CD4-positive, alpha-beta T cell treated with Interleukin-17A for 1 hour (primary cell): ENCODE data around the gene AANAT.

Source experiments
- DNase-seq: peaks from one replicate; pipeline ENCODE4 v3.0.0-alpha.2; 2020

AANAT gene

DNA sequence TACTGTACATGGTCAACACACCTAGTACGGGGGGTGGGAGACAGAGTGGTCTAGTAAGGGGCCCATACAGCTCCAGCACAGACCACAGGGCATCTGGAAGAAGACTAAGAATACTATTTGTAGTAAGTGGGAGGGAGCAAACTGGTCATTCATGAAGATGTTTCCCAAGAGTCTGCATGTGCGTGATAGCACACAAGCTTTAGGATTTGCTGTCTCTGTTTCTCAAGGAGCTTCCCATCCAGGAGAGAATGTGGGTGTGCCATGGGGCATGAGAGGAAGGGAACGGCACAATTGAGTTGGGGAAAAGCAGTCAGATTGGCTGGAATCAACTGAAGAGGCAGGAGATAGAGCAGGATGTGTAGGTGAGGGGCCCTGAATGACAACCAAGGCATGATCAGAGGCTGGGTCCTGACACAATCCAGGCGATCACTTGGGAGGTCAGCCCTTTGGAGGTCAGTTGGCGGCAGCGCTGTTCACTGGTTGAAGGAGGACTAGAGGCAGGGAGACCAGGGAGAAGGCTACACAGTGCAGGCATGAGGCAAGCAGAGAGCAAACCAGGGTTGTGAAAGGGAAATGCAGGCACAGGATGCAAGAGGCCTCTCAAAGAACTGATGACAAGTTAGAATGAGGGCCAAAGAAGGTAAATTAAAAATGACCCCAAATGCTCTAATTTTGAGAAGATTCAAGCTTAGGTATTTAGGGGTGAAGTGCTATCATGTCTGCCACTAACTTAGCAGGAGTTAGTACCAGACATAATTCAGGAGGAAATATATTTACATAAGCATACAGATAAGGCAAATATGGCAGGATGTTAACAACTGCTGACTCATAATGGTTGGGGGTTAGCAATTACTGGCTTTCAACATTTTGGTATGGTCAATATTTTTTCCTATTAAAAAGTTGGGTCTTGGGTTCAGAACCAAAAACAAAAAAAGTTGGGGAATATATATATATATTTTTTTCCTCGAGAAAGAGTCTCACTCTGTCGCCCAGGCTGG lies 24.8 kb upstream of the AANAT start:
- DNase-seq, result no peak

GRCh38 chr17:76444518-76445311 lies 22.7 kb upstream of the AANAT start:
- DNase-seq, result no peak

GRCh38 chr17:76445697-76446448 lies 21.5 kb upstream of the AANAT start:
- DNase-seq, result no peak

GRCh38 chr17:76446449-76447231 lies 20.8 kb upstream of the AANAT start:
- no peak for DNase-seq

DNA sequence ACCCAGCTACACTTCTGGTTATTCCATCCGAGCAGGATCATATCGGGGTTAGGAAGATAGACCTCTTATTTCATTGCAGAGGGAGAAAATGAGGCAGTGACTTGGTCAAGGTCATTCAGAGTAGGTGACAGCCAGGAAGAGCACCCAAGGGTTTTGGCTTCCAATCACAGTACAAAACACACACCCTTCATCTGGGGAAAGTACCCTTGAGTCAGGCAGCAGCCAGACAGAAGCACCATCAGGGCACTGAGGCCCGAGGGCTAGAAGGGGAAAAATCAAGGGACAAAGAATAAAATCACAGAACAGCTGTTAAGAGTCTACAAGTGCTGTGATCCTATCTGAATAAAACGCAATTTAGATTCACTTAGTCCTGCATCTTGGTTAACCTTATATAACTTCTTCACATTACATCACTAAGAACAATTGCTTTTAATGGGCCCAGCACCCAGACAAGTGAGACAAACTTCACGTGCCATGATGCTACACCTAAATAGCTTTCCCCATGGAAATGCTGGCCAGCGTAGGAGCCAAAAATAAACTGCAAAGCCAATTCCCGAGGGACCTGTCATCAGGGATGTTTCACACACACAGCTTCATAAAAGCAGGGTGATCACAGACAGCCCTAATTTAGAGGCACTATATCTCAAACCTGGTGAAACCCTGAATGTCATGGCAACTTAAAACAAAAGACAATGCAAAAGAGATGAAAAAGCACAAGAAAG lies 19.3 kb upstream of the AANAT start:
- DNase-seq, result no peak

- no peak for DNase-seq
Measured at GRCh38 chr17:76449126-76449525, 18.3 kb upstream of the AANAT start.

- no peak for DNase-seq
Measured at GRCh38 chr17:76451506-76451905, 15.9 kb upstream of the AANAT start.

DNA sequence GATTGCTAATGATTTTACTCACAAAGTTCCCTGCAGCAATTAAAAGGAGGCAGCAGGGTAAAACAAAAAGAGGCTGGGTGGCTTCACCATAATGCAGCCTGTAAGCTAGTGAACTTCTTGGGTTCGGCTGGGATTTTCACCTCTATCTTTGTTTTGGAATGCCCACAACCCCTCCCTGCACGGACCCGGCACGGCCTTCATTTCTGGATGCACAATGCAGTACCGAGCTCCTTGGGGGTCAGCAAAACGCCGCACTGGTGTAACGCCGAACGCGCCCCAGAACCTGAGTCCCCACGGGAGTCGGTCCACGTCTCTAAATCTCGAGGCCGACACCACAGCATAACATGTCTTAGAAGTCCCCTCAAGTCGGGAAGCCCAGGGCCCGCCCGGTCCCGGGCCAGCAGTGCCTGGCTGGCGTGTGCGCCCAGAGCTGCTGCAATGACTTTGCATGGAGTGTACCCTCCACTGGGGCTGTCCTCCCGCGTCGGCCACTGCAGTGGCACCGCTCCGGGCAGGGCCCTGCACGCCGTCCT lies 15.2 kb upstream of the AANAT start:
- peak; percentile 23 for DNase-seq

DNA sequence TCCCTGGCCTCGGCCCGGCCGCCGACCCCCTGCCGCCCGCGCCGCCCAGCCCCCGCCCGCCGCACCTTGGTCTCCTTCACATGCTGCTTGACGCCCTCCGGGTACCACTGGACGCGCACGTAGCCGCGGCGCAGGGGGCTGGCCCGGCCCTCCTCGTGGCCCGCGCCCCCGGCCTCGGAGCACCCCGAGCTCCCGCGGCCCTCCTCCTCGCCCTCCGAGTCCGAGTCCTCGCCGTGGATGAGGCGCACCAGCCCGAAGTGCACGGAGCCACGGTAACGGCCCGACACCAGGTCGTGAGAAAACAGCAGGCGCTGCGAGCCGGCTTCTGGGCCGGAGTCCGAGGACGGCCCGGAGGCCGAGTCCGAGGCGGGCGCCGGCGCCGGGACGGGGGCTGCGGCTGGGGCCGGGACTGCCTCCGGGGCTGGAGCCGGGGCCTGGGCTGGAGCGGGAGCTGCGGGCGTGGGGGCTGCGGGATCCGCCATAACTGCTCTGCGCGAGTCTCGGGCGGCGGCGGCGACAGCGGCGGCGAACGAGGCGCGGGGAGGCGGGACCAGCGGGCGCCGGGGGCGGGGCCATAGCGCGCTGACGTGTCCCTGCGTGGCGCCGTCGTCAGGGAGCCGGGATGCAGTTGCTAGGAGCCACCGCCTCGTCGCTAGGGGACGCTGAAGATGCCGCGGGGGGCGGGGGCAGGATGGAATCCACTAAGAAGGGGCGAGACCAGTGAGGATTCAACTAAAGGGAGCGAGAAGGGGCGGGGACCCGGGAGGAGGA lies 14.6 kb upstream of the AANAT start, which contains the start of gene UBE2O:
Gene UBE2O (minus strand): TSS at position 493 of the 771 bp plus-strand sequence. CDS start 11 bp downstream, at position 482.
- DNase-seq, result peak; percentile 95

GRCh38 chr17:76453431-76453743 lies 14.0 kb upstream of the AANAT start:
- no peak for DNase-seq

- DNase-seq, result no peak
Measured at GRCh38 chr17:76458580-76459490, 8.6 kb upstream of the AANAT start.

DNA sequence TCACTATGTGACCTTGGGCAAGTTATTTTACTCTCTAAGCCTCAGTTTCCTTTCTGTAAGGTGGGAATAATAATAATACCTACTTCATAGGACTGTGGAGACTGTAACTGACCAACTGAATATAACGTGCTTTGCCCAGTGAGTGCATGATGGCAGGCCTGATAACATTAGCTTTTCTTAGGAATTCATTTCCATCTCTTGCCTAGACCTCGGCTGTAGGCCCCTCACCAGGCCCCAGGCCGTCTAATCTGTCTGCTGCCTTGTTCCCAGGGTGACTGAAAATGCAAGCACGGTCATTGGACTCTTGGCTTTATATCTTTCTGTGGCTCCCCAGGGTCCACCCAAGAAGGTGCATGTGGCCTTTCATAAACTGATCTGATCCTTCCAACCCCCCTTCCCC lies 7.7 kb upstream of the AANAT start:
- no peak for DNase-seq

DNA sequence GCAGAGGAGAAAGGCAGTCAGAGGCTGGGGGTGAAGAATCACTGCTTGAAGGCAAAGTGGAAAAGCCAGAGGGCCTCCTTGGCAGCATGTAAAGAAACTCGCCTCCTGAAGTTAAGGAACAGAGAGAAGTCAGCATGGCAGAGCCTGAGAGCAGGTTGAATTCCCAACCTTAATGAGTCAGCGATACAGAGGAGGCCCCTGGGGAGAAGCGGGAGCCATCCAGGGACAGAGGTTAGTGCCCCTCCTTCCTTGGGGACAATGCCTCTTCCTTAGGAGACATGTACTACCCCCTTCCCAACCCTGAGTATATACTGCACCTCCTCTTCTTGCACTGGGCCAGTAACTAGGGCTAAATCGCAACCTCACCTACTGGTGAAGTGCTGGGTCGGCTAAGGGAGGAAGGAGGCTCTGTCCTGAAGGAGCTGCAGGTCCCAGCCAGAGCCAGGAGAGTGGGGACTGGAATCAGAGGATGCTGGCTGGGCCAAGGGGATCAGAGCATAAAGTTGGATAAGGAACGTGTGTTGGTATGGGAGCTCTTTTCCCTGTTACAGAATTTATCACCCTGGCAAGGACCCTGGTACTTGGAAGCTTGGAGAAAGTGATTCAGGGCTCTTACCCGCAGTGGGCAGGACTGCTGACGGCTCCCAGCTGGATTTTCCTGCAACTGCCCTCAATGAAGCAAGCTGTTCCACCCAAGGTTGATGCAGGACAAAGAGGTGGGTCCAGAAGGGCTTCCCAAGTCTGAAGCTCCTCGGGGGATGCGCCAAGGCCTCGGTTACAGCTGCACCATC lies 5.4 kb upstream of the AANAT start:
- no peak for DNase-seq

- no peak for DNase-seq
Measured at GRCh38 chr17:76462556-76463290, 4.7 kb upstream of the AANAT start.

- DNase-seq, result no peak
Measured at GRCh38 chr17:76466775-76467130, 650 bp upstream of the AANAT start.

DNA sequence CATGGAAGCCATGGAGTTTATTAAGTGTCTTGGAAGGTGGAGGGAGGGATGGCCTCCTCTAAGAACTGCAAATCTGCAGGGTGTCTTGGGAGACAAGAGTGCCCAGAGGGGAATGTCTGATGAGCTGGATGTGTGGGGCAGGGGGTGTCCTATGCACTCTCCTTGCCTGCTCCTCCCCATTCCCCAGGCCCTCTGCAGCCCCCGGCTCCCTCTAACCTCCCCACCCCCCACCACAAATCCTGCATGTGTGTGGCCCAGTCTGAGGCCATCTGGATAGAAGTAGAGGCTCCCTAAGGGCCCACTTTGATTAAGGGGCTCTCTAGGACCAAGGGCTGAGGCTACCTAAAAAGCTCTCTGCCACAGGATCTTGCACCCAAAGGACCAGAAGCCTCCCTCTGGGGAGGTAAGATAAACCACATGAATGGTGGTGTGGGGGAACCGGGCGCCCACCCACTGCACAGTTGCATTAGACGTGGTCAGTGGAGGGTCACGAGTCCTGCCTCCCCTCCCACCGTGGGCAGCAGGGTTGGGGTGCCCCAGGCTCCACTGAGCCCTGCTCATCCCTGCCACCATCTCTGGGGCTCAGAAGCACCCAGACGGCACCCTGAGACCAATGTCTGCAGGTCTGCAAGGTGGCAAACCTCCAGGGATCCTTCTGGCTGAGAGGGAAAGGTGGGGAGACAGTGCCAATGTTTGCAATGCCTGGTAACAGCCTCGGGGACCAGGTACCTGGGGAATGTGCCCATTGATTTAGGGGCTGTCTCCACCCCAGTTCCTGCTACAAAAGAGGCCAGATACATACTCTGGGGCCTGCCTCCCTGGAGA lies 618 bp downstream of the AANAT start:
- DNase-seq, result no peak

DNA sequence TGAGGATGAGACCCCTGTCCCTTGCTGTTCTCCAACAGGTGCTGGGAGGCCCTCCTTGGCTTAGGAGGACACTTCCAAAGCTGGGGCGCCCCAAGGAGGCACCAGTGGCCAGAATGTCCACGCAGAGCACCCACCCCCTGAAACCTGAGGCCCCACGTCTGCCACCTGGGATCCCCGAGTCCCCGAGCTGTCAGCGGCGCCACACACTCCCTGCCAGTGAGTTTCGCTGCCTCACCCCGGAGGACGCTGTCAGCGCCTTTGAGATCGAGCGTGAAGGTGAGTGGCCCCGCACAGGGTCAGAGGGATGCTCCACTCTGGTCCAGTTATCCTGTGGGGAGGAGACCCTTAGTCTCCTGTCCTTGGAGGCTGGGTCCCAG lies 1.2 kb downstream of the AANAT start:
- no peak for DNase-seq
